SU-DHL-6 (cell line): ENCODE measurements around the gene WNT5A.

Experiments
- CTCF ChIP-seq: fragments of 200-600 bp; sonication (generic); IDR thresholded peaks from one replicate; pipeline ENCODE4 v1.5.1; 2017; ENCODE audit warnings: antibody characterized with exemption, mild to moderate bottlenecking, low read length, moderate library complexity; ENCODE audit not compliant: insufficient read depth, poor library complexity, severe bottlenecking
- EZH2phosphoT487 ChIP-seq: fragments of 200-600 bp; sonication (generic), shearing (Covaris generic); conservative IDR thresholded peaks from 2 replicates; pipeline ENCODE4 v1.6.1; 2018; ENCODE audit warnings: mild to moderate bottlenecking, antibody characterized with exemption, low read length, moderate library complexity, mixed read lengths

- no peak for TF ChIP-seq CTCF
- TF ChIP-seq EZH2phosphoT487 = no peak
Observed at GRCh38 chr3:55477306-55478303, 9.5 kb downstream of the WNT5A start.
